HG03280 (cell line): ENCODE measurements around the gene ZBTB33.
A peak's percentile ranks its signal among the peaks of the same experiment; 100 is the strongest.

ENCODE experiments used
- ATAC-seq: cut with Tn5 transposase; IDR thresholded peaks from one replicate; pipeline ENCODE4 v1.9.1; 2021; ENCODE audit warnings: mild to moderate bottlenecking, moderate library complexity; ENCODE audit not compliant: unreplicated experiment

The ZBTB33 gene

GRCh38 chrX:120262859-120263708 lies 12.5 kb downstream of the ZBTB33 start:
- ATAC-seq: no peak

- ATAC-seq: no peak
Measured at GRCh38 chrX:120264341-120264740, 13.7 kb downstream of the ZBTB33 start.

GRCh38 chrX:120269373-120270035 lies 18.9 kb downstream of the ZBTB33 start:
- ATAC-seq: no peak

- no peak for ATAC-seq
Measured at GRCh38 chrX:120270567-120270966, 20.0 kb downstream of the ZBTB33 start.

GRCh38 chrX:120271218-120271617 lies 20.6 kb downstream of the ZBTB33 start:
- ATAC-seq: no peak

GRCh38 chrX:120274145-120274544 lies 23.5 kb downstream of the ZBTB33 start:
- no peak for ATAC-seq

GRCh38 chrX:120274958-120275357 lies 24.3 kb downstream of the ZBTB33 start:
- no peak for ATAC-seq

- ATAC-seq: no peak
Measured at GRCh38 chrX:120281021-120281624, 30.5 kb downstream of the ZBTB33 start.

GRCh38 chrX:120281761-120282160 lies 31.1 kb downstream of the ZBTB33 start:
- no peak for ATAC-seq

- no peak for ATAC-seq
Measured at GRCh38 chrX:120282697-120283096, 32.1 kb downstream of the ZBTB33 start.

- peak; percentile 30 for ATAC-seq
Measured at GRCh38 chrX:120286733-120287512, 36.3 kb downstream of the ZBTB33 start.

- ATAC-seq: peak; percentile 47
Measured at GRCh38 chrX:120287513-120288112, 37.0 kb downstream of the ZBTB33 start.

GRCh38 chrX:120290107-120290506 lies 39.5 kb downstream of the ZBTB33 start:
- no peak for ATAC-seq

GRCh38 chrX:120291211-120291610 lies 40.6 kb downstream of the ZBTB33 start:
- no peak for ATAC-seq

GRCh38 chrX:120293015-120293414 lies 42.4 kb downstream of the ZBTB33 start:
- no peak for ATAC-seq

GRCh38 chrX:120294651-120295050 lies 44.0 kb downstream of the ZBTB33 start:
- no peak for ATAC-seq

- ATAC-seq: no peak
Measured at GRCh38 chrX:120297923-120298322, 47.3 kb downstream of the ZBTB33 start.

GRCh38 chrX:120299928-120300327 lies 49.3 kb downstream of the ZBTB33 start:
- no peak for ATAC-seq

GRCh38 chrX:120301497-120301896 lies 50.9 kb downstream of the ZBTB33 start:
- no peak for ATAC-seq

- ATAC-seq: peak; percentile 16
Measured at GRCh38 chrX:120301960-120302359, 51.3 kb downstream of the ZBTB33 start.

GRCh38 chrX:120302434-120302833 lies 51.8 kb downstream of the ZBTB33 start:
- ATAC-seq: peak; percentile 97
